BE2C (cell line): ENCODE measurements around the gene NFIC.

Experiments
- DNase-seq: peaks from one replicate; pipeline ENCODE4 v3.0.0-alpha.2; 2020
- H3K27me3 ChIP-seq: fragments of 250-450 bp; sonication (Bioruptor Pico); 2 replicates; pipeline ENCODE4 v1.5.1; 2020; ENCODE audit warnings: mild to moderate bottlenecking
- H3K36me3 ChIP-seq: fragments of 250-450 bp; sonication (Bioruptor Pico); 2 replicates; pipeline ENCODE4 v1.5.1; 2020; ENCODE audit warnings: mild to moderate bottlenecking
- H3K4me1 ChIP-seq: fragments of 250-450 bp; sonication (Bioruptor Pico); 2 replicates; pipeline ENCODE4 v1.5.1; 2020
- H3K4me3 ChIP-seq: 2 replicates; pipeline ENCODE4 v1.5.1; 2011; ENCODE audit warnings: low read depth, low read length
- H3K9me3 ChIP-seq: fragments of 250-450 bp; sonication (Bioruptor Pico); 2 replicates; pipeline ENCODE4 v1.5.1; 2020
- CTCF ChIP-seq: IDR thresholded peaks from 2 replicates; pipeline ENCODE4 v1.5.1; 2012; ENCODE audit warnings: mild to moderate bottlenecking, low read depth, low read length

The NFIC gene

DNA sequence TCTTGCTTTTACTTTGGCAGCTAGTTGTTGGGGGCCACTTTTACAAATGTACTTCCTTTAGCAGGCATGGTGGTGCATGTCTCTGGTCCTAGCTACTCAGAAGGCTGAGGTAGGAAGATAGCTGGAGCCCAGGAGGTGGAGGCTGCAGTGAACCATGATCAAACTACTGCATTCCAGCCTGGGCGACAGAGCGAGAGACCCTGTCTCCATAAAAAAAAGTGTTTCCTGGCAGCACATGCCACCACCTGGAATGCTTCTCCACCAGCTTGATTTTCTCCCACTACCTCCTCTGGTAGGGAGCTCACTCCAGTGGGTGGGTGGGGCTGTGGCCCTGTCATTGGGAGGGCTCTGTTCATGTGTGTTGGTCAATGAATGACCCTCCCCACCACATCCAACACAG is 152.3 kb downstream of the NFIC start:
- H3K4me1 ChIP-seq: peaks cover 15% of the 10 kb centered on the region
- H3K27me3 ChIP-seq: no peaks in the 10 kb centered on the region
- peaks cover 15% of the 10 kb centered on the region for H3K36me3 ChIP-seq
- no peak overlapping the region for H3K4me3 ChIP-seq
- H3K9me3 ChIP-seq: no peaks in the 10 kb centered on the region
- DNase-seq: no peak
- no peak for TF ChIP-seq CTCF
